Parathyroid adenoma (tissue), 2 donors: ENCODE measurements around the gene FDPS.
"Not testable (repeated sequence)": the region's sequence is repeated elsewhere in the genome, so short reads cannot be mapped to it uniquely, and the experiment has no call there.

Source experiments
- H2AFZ ChIP-seq: fragments of 300-600 bp; sonication (generic); one replicate; pipeline ENCODE4 v1.7.0; 2017; ENCODE audit warnings: antibody characterized with exemption, mild to moderate bottlenecking
- H3K27ac ChIP-seq: fragments of 300-600 bp; sonication (generic); one replicate; pipeline ENCODE4 v1.7.0; 2017
- H3K27me3 ChIP-seq: fragments of 300-600 bp; sonication (generic); one replicate; pipeline ENCODE4 v1.7.0; 2017; ENCODE audit warnings: low read length; ENCODE audit not compliant: control insufficient read depth, insufficient read depth
- H3K36me3 ChIP-seq: fragments of 300-600 bp; sonication (generic); one replicate; pipeline ENCODE4 v1.7.0; 2017; ENCODE audit warnings: low read length; ENCODE audit not compliant: control insufficient read depth, insufficient read depth
- H3K4me1 ChIP-seq: fragments of 300-600 bp; sonication (generic); one replicate; pipeline ENCODE4 v1.7.0; 2017; ENCODE audit warnings: control low read depth
- H3K4me2 ChIP-seq: fragments of 300-600 bp; sonication (generic); one replicate; pipeline ENCODE4 v1.7.0; 2017; ENCODE audit warnings: low read length
- H3K4me3 ChIP-seq: fragments of 300-600 bp; sonication (generic); one replicate; pipeline ENCODE4 v1.7.0; 2017; ENCODE audit warnings: low read depth, low read length
- H3K79me2 ChIP-seq: fragments of 300-600 bp; sonication (generic); one replicate; pipeline ENCODE4 v1.7.0; 2017; ENCODE audit warnings: control low read depth
- H3K9ac ChIP-seq: fragments of 300-600 bp; sonication (generic); one replicate; pipeline ENCODE4 v1.7.0; 2017; ENCODE audit warnings: mild to moderate bottlenecking
- H3K9me3 ChIP-seq: fragments of 300-600 bp; sonication (generic); one replicate; pipeline ENCODE4 v1.7.0; 2017; ENCODE audit warnings: low read length; ENCODE audit not compliant: control insufficient read depth
- CTCF ChIP-seq: fragments of 300-600 bp; sonication (generic); IDR thresholded peaks from one replicate; pipeline ENCODE4 v1.7.0; 2017; ENCODE audit warnings: antibody characterized with exemption, mild to moderate bottlenecking
- donor health status: primary hyperparathyroidism.

FDPS gene

GRCh38 chr1:155285631-155286044 lies 23.0 kb upstream of the FDPS start:
- H3K4me1 ChIP-seq, result no peaks in the 10 kb centered on the region
- no peaks in the 10 kb centered on the region for H3K27me3 ChIP-seq
- no peak overlapping the region for H3K9ac ChIP-seq
- no peaks in the 10 kb centered on the region for H3K9me3 ChIP-seq
- H3K36me3 ChIP-seq, result no peaks in the 10 kb centered on the region
- no peak overlapping the region for H3K4me2 ChIP-seq
- no peak overlapping the region for H2AFZ ChIP-seq
- no peak overlapping the region for H3K4me3 ChIP-seq
- no peaks in the 10 kb centered on the region for H3K79me2 ChIP-seq
- no peak for TF ChIP-seq CTCF
- H3K27ac ChIP-seq, result no peak overlapping the region

- Histone ChIP-seq H2AFZ (no peak overlapping the region), H3K4me1 (no peaks in the 10 kb centered on the region), H3K9ac (no peak overlapping the region), H3K4me3 (no peak overlapping the region), H3K9me3 (no peaks in the 10 kb centered on the region), H3K27ac (no peak overlapping the region), H3K79me2 (no peaks in the 10 kb centered on the region), H3K4me2 (no peak overlapping the region), H3K27me3 (no peaks in the 10 kb centered on the region), H3K36me3 (no peaks in the 10 kb centered on the region)
- no peak for TF ChIP-seq CTCF
These were observed 22.1 kb upstream of the FDPS start for GRCh38 chr1:155286544-155286943.

- H3K27ac ChIP-seq, result no peak overlapping the region
- no peaks in the 10 kb centered on the region for H3K36me3 ChIP-seq
- no peak overlapping the region for H3K4me2 ChIP-seq
- H3K27me3 ChIP-seq, result no peaks in the 10 kb centered on the region
- TF ChIP-seq CTCF, result no peak
- no peak overlapping the region for H3K9ac ChIP-seq
- no peak overlapping the region for H3K4me3 ChIP-seq
- no peaks in the 10 kb centered on the region for H3K79me2 ChIP-seq
- H3K4me1 ChIP-seq, result no peaks in the 10 kb centered on the region
- H2AFZ ChIP-seq, result no peak overlapping the region
- no peaks in the 10 kb centered on the region for H3K9me3 ChIP-seq
These were observed 20.6 kb upstream of the FDPS start for GRCh38 chr1:155287987-155288543.

- not testable (repeated sequence) for H3K4me1 ChIP-seq, H2AFZ ChIP-seq, H3K4me2 ChIP-seq, H3K36me3 ChIP-seq, H3K9ac ChIP-seq, H3K9me3 ChIP-seq, H3K79me2 ChIP-seq, H3K27me3 ChIP-seq, H3K4me3 ChIP-seq, H3K27ac ChIP-seq
These were observed 17.7 kb upstream of the FDPS start for GRCh38 chr1:155291006-155291405.

GRCh38 chr1:155293086-155293749 lies 15.4 kb upstream of the FDPS start:
- H3K27ac ChIP-seq, result no peak overlapping the region
- H3K27me3 ChIP-seq, result no peaks in the 10 kb centered on the region
- no peaks in the 10 kb centered on the region for H3K79me2 ChIP-seq
- H3K9me3 ChIP-seq, result no peaks in the 10 kb centered on the region
- no peaks in the 10 kb centered on the region for H3K4me1 ChIP-seq
- TF ChIP-seq CTCF, result no peak
- H2AFZ ChIP-seq, result no peak overlapping the region
- H3K4me3 ChIP-seq, result no peak overlapping the region
- no peak overlapping the region for H3K4me2 ChIP-seq
- no peak overlapping the region for H3K9ac ChIP-seq
- H3K36me3 ChIP-seq, result no peaks in the 10 kb centered on the region
